ENCODE data around the gene ARHGDIG. TPM values are rescaled to one million over a fixed set of nuclear protein-coding genes. Genes with fewer than 3 reads are reported as not detected.

ARHGDIG gene
- total and polyA plus RNA-seq, 2 of the 4 experiments (the other 2 are of a cell fraction) = 0.24 to 0.36 TPM

- no peak within 1 kb of the TSS for H3K14ac ChIP-seq (replicated peaks; ENCODE audit: low read depth, low read length)
- no peak within 1 kb of the TSS for H2BK15ac ChIP-seq (ENCODE audit: low read depth, low read length)
- no peaks in the 10 kb centered on the region for H4K20me1 ChIP-seq (ENCODE audit: insufficient read depth, low read length)
- H2AFZ ChIP-seq (replicated peaks; ENCODE audit: low read length, poor library complexity) = peak within 1 kb of the TSS; percentile 89
- intact Hi-C loops (cut with micrococcal nuclease) (no loop called here), in situ Hi-C loops (cut with MboI; ENCODE audit: low sequenced_read_pairs) (no loop called here), dilution Hi-C loops (cut with HindIII; ENCODE audit: low sequenced_read_pairs, unreplicated experiment) (no loop called here)
- H3K9me1 ChIP-seq (ENCODE audit: insufficient read depth, low read length) = no peaks in the 10 kb centered on the region
- DNase-seq (no peak), ATAC-seq (ENCODE audit: low read depth) (peak; percentile 61)
- H3K27ac ChIP-seq (ENCODE audit: insufficient read depth, low read length) = no peak within 1 kb of the TSS; the same call in 1 of the 2 replicates
- H2AK9ac ChIP-seq (replicated peaks; ENCODE audit: low read depth, low read length, poor library complexity) = peak within 1 kb of the TSS; percentile 3
- no peak within 1 kb of the TSS; the same call in 1 of the 2 replicates for H3K9ac ChIP-seq (ENCODE audit: low read depth, low read length)
- CTCF ChIA-PET = no interaction called here
- no peak within 1 kb of the TSS for H4K5ac ChIP-seq (ENCODE audit: low read depth, low read length)
- no peak within 1 kb of the TSS for H3K18ac ChIP-seq (ENCODE audit: low read depth, low read length)
- no peak within 1 kb of the TSS for H3K23ac ChIP-seq (ENCODE audit: low read depth, low read length)
- no peak within 1 kb of the TSS for H2BK5ac ChIP-seq (ENCODE audit: low read depth, low read length, poor library complexity, severe bottlenecking)
- H4K8ac ChIP-seq (ENCODE audit: low read depth in 2 of 2, low read length in 2 of 2) = peak within 1 kb of the TSS in 1 of 2 experiments; percentile 33; a peak in 1 of 4 replicates
- peak within 1 kb of the TSS; percentile 45 for H3K4me3 ChIP-seq (ENCODE audit: insufficient read depth, low read depth, low read length)
- H3K9me3 ChIP-seq (ENCODE audit: control insufficient read depth, insufficient read depth, low read length) = no peaks in the 10 kb centered on the region
- no peaks in the 10 kb centered on the region for H3K79me1 ChIP-seq (ENCODE audit: low read depth in 1 of 2, low read length in 2 of 2)
- peaks cover 37% of the 10 kb centered on the region for H3K27me3 ChIP-seq (ENCODE audit: control insufficient read depth, insufficient read depth, low read length)
- no TSS peak for BruUV-seq (replicated peaks)
- peak within 1 kb of the TSS; percentile 98 for H3K4me2 ChIP-seq (ENCODE audit: low read depth, low read length)
- H2BK120ac ChIP-seq (ENCODE audit: low read depth, low read length) = no peak within 1 kb of the TSS
- POLR2A ChIA-PET (ENCODE audit: unreplicated experiment) = no interaction called here
- H3K4me1 ChIP-seq (ENCODE audit: control insufficient read depth, insufficient read depth, low read length) = peaks cover 3% of the 10 kb centered on the region; the same call in 1 of the 2 replicates
- no peak within 1 kb of the TSS for H3K4ac ChIP-seq (ENCODE audit: low read depth, low read length)
- H3K36me3 ChIP-seq (ENCODE audit: control insufficient read depth, insufficient read depth, low read length) = no peaks in the 10 kb centered on the region
- H2BK20ac ChIP-seq (ENCODE audit: low read depth, low read length) = no peak within 1 kb of the TSS
- no peak within 1 kb of the TSS for H3K56ac ChIP-seq (ENCODE audit: extremely low read depth, insufficient read depth, low read length)
- WGBS, 2 experiments (ENCODE audit: extremely low coverage in 2 of 2, insufficient read length in 1 of 2) = no CpG with 5 or more reads among the region's 56 CpGs
- TF ChIP-seq MAZ (IDR thresholded peaks at IDR 0.05; ENCODE audit: borderline replicate concordance, low read depth, low read length) (no peak), CTCF (conservative IDR thresholded peaks at IDR 0.05; ENCODE audit: low read depth, low read length) (no peak), RAD21 (IDR thresholded peaks at IDR 0.05; ENCODE audit: low read length) (no peak), SMC3 (IDR thresholded peaks at IDR 0.05; ENCODE audit: low read depth, low read length) (no peak), MAFK (IDR thresholded peaks at IDR 0.05; ENCODE audit: low read depth, low read length) (no peak), ELK1 (IDR thresholded peaks at IDR 0.05; ENCODE audit: borderline replicate concordance, low read depth, low read length) (no peak)
- no peak within 1 kb of the TSS for H4K91ac ChIP-seq (ENCODE audit: insufficient read depth, low read depth, low read length)
- no peak within 1 kb of the TSS for H2AK5ac ChIP-seq (ENCODE audit: low read depth, low read length)
Measured at GRCh38 chr16:275786-276232, 4.6 kb upstream of the ARHGDIG start, which contains the start of gene RGS11. RGS11 (minus strand) TSS chr16:275944; CDS start chr16:275911, 33 bp downstream.
